ENCODE results near the gene IGFBP2.

GRCh38 chr2:216690456-216690852 lies 57.2 kb downstream of the IGFBP2 start:
- TF ChIP-seq CTCF (IDR thresholded peaks at IDR 0.05) = no peak
- TF ChIP-seq POLR2A (IDR thresholded peaks at IDR 0.05) = no peak
- no peak for TF ChIP-seq POLR2AphosphoS5 (IDR thresholded peaks at IDR 0.05)
- no peak for TF ChIP-seq EP300 (IDR thresholded peaks at IDR 0.05)

Data from stomach (tissue), 4 donors.